Uterus (tissue), 4 donors: ENCODE results near the gene FREM1. TPM values are rescaled to one million over a fixed set of nuclear protein-coding genes. Genes with fewer than 3 reads are reported as not detected.

Source experiments
- DNase-seq, 2 donors: peaks; one replicate each; pipeline ENCODE4 v3.0.0-alpha.2; 2019 to 2020
- H3K27ac ChIP-seq, 2 donors: fragments of 200-600 bp; sonication (generic); 1 replicate in 1 of 2; 2 replicates in 1 of 2; pipeline ENCODE4 v1.5.1; 2016 to 2018
- H3K27me3 ChIP-seq, 2 donors: fragments of 200-600 bp; sonication (generic); one replicate each; pipeline ENCODE4 v1.5.1; 2018 to 2019; ENCODE audit warnings: control low read depth in 1 of 2
- H3K36me3 ChIP-seq, 2 donors: fragments of 200-600 bp; sonication (generic); one replicate each; pipeline ENCODE4 v1.5.1; 2019; ENCODE audit warnings: control low read depth in 1 of 2
- H3K4me1 ChIP-seq, 2 donors: fragments of 200-600 bp; sonication (generic); one replicate each; pipeline ENCODE4 v1.5.1; 2018 to 2019; ENCODE audit warnings: control low read depth in 1 of 2
- H3K4me3 ChIP-seq, 2 donors: fragments of 200-600 bp; sonication (generic); 1 replicate in 1 of 2; 2 replicates in 1 of 2; pipeline ENCODE4 v1.5.1; 2018 to 2019; ENCODE audit warnings: mild to moderate bottlenecking in 1 of 2
- H3K9me3 ChIP-seq, 2 donors: fragments of 200-600 bp; sonication (generic); one replicate each; pipeline ENCODE4 v1.5.1; 2019; ENCODE audit warnings: control low read depth in 1 of 2
- CTCF ChIP-seq, 4 experiments: fragments of 200-600 bp in 2 of 4; fragments of 450-650 bp in 2 of 4; sonication (generic) in 2 of 4; IDR thresholded peaks; one replicate each; pipeline ENCODE4 v1.5.1; 2016 to 2019; ENCODE audit warnings: antibody characterized with exemption in 4 of 4, mild to moderate bottlenecking in 2 of 4, moderate library complexity in 1 of 4
- POLR2A ChIP-seq, 2 donors: fragments of 450-650 bp; IDR thresholded peaks; one replicate each; pipeline ENCODE4 v1.6.1; 2016; ENCODE audit warnings: antibody characterized with exemption in 2 of 2, mild to moderate bottlenecking in 1 of 2, moderate library complexity in 1 of 2
- intact Hi-C: fragments of 100-400 bp; cut with DNase I; formaldehyde crosslinking; loops from one replicate; pipeline ENCODE4 v1.15.1; 2023; ENCODE audit warnings: low total_unique reads
- total RNA-seq, 4 donors: library from RNA; depleted of rRNA in 3 of 4; stranded (reverse); fragments of >200 nt in 3 of 4; gene quantifications; one replicate each; pipeline versions ENCODE4 v1.1.0 to v1.2.4, GENCODE V29; 2014 to 2023
- donor health status: DM: yes; HTN: yes; CAD: no.

Gene FREM1
- total RNA-seq, 4 donors from 2014 or later, result 7.6 to 92.6 (median 18.4) TPM

- Histone ChIP-seq H3K4me1 (peaks cover 4 to 8% of the 10 kb centered on the region in 2 donors), H3K27me3 (no peaks in the 10 kb centered on the region), H3K36me3 (no peaks in the 10 kb centered on the region), H3K4me3 (no peak overlapping the region), H3K9me3 (no peaks in the 10 kb centered on the region), H3K27ac (peak overlapping the region; percentile 2 to 5)
- TF ChIP-seq POLR2A (IDR thresholded peaks at IDR 0.05) (no peak), CTCF (IDR thresholded peaks at IDR 0.05) (no peak)
- no peak for DNase-seq
- intact Hi-C loops, result no loop called here
Measured at GRCh38 chr9:14891332-14891731, 18.9 kb downstream of the FREM1 start.

- Histone ChIP-seq H3K27me3 (no peaks in the 10 kb centered on the region), H3K36me3 (no peaks in the 10 kb centered on the region), H3K4me3 (no peak overlapping the region), H3K9me3 (no peaks in the 10 kb centered on the region), H3K27ac (peak overlapping the region; percentile 44 to 75), H3K4me1 (peaks cover 4 to 8% of the 10 kb centered on the region in 2 donors)
- intact Hi-C loops, result no loop called here
- DNase-seq, result no peak
- no peak for TF ChIP-seq POLR2A (IDR thresholded peaks at IDR 0.05)
- TF ChIP-seq CTCF (IDR thresholded peaks at IDR 0.05), result no peak
Measured at GRCh38 chr9:14889451-14889850, 20.8 kb downstream of the FREM1 start.

GRCh38 chr9:14888875-14889274 is 21.4 kb downstream of the FREM1 start:
- Histone ChIP-seq H3K36me3 (no peaks in the 10 kb centered on the region), H3K4me1 (peaks cover 4 to 6% of the 10 kb centered on the region in 2 donors), H3K4me3 (no peak overlapping the region), H3K27me3 (no peaks in the 10 kb centered on the region), H3K9me3 (no peaks in the 10 kb centered on the region), H3K27ac (peak overlapping the region; percentile 44 to 75)
- intact Hi-C loops, result no loop called here
- no peak for TF ChIP-seq POLR2A (IDR thresholded peaks at IDR 0.05)
- no peak for TF ChIP-seq CTCF (IDR thresholded peaks at IDR 0.05)
- no peak for DNase-seq

- intact Hi-C loops, result no loop called here
Measured at GRCh38 chr9:14888272-14888671, 22.0 kb downstream of the FREM1 start.

GRCh38 chr9:14887149-14887548 is 23.1 kb downstream of the FREM1 start:
- H3K9me3 ChIP-seq, result no peaks in the 10 kb centered on the region
- peak overlapping the region; percentile 34 to 75 for H3K27ac ChIP-seq
- no peaks in the 10 kb centered on the region for H3K36me3 ChIP-seq
- peaks cover 3 to 4% of the 10 kb centered on the region in 2 donors for H3K4me1 ChIP-seq
- no peak overlapping the region for H3K4me3 ChIP-seq
- no peaks in the 10 kb centered on the region for H3K27me3 ChIP-seq
- intact Hi-C loops, result no loop called here
- no peak for DNase-seq
- TF ChIP-seq POLR2A (IDR thresholded peaks at IDR 0.05), result no peak
- TF ChIP-seq CTCF (IDR thresholded peaks at IDR 0.05), result no peak

More at GRCh38 chr9:14888272-14888671, 22.0 kb downstream of the FREM1 start:
- no peak for TF ChIP-seq POLR2A (IDR thresholded peaks at IDR 0.05)
- no peak for TF ChIP-seq CTCF (IDR thresholded peaks at IDR 0.05)
- H3K36me3 ChIP-seq, result no peaks in the 10 kb centered on the region
- H3K9me3 ChIP-seq, result no peaks in the 10 kb centered on the region
- H3K4me1 ChIP-seq, result peaks cover 3 to 4% of the 10 kb centered on the region in 2 donors
- peak overlapping the region in 1 of 2 donors; percentile 75 for H3K27ac ChIP-seq
- no peak overlapping the region for H3K4me3 ChIP-seq
- H3K27me3 ChIP-seq, result no peaks in the 10 kb centered on the region
- no peak for DNase-seq
